HG03159 (cell line): ENCODE results near the gene ARL4A.
A peak's percentile ranks its signal among the peaks of the same experiment; 100 is the strongest.
"Not testable (repeated sequence)": the region's sequence is repeated elsewhere in the genome, so short reads cannot be mapped to it uniquely, and the experiment has no call there.

Experiments used
- ATAC-seq: cut with Tn5 transposase; IDR thresholded peaks from one replicate; pipeline ENCODE4 v1.9.1; 2021; ENCODE audit warnings: mild to moderate bottlenecking, moderate library complexity; ENCODE audit not compliant: unreplicated experiment

The ARL4A gene, protein sequence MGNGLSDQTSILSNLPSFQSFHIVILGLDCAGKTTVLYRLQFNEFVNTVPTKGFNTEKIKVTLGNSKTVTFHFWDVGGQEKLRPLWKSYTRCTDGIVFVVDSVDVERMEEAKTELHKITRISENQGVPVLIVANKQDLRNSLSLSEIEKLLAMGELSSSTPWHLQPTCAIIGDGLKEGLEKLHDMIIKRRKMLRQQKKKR

GRCh38 chr7:12686891-12687717 is at the start of gene ARL4A:
Gene ARL4A, plus strand, starts transcription at chr7:12687633. Its CDS starts 622 bp downstream, at chr7:12688255.
- ATAC-seq: peak; percentile 75

- ATAC-seq: peak; percentile 45
These were observed 49.4 kb upstream of the ARL4A start for GRCh38 chr7:12637819-12638592.

DNA sequence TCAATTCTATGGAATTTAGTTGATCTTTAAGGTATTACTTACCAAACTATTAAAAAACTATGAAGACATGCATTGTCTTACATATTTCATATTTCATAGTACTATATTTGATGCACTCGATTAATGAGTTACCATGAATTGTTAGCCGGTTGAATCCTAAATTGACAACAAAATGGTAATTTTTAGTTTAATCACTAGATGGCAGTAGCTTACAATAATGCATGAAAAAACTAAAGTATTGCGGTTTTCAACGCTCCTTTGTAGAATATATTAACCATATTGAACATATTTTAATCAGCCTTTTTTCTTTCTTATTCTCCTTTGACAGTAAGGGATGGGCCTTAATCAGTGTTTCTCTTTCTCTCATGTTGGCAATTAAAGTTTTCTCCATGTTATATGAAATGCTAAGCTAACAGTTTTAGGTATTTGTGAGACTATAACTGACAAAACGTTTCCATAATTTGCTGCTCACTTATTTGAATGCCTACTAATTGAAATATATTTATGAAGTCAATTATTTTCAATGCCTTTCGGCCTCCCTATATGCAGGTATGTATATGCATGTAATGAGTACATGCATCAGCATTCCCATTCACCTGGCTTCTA is 48.5 kb upstream of the ARL4A start:
- ATAC-seq: peak; percentile 58

DNA sequence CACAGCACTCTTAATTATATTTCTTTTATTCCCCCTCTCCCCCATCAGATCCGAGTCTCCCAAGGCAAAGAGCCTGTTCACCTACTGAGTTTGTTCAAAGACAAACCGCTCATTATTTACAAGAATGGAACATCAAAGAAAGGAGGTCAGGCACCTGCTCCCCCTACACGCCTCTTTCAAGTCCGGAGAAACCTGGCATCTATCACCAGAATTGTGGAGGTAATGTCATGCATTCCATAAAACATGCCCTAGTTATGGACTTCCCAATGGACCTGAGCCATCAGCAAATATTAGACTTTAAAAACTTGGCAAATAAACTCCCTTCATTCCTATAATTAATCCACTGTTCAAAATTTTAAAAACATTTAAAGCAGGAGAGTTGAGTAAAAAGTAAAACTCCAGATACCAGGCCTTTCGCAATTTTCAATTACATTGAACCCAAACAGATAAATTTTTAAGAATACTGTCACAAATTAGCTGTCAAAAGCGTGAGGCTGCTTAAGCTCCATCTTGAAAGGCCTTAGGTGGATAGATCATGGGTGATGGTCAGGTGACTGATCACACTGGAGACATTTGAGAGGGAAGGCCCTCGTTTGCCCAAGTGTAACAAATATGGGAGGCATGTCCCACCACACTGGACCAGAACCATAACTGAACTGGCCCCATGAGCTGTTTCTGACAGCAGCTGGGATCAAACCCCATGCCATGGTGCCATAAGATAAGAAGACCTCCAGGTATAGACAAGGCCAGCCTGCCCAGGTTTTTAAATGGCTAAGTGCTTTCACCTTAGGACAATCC is 46.9 kb upstream of the ARL4A start:
- no peak for ATAC-seq

- ATAC-seq: no peak
These were observed 46.2 kb upstream of the ARL4A start for GRCh38 chr7:12641196-12641595.

DNA sequence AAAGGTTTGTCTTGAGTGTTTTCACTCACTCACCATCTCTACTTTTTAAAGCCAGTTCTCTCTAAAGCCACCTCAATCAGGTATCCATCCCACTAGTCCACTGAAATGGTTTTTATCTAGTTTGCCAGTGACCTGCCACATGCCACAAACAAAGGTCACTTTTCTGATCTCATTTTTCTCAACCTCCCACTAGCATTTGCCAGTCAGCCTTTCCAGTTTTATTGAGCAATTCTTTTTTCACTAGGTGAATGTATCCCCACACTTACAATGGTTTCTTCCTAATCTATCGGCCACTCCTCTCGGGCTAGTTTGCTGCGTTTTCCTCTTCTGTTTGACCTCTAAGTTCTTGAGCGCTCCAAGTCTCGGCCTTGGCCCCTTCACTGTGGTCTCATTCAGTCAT is 44.9 kb upstream of the ARL4A start:
- no peak for ATAC-seq

DNA sequence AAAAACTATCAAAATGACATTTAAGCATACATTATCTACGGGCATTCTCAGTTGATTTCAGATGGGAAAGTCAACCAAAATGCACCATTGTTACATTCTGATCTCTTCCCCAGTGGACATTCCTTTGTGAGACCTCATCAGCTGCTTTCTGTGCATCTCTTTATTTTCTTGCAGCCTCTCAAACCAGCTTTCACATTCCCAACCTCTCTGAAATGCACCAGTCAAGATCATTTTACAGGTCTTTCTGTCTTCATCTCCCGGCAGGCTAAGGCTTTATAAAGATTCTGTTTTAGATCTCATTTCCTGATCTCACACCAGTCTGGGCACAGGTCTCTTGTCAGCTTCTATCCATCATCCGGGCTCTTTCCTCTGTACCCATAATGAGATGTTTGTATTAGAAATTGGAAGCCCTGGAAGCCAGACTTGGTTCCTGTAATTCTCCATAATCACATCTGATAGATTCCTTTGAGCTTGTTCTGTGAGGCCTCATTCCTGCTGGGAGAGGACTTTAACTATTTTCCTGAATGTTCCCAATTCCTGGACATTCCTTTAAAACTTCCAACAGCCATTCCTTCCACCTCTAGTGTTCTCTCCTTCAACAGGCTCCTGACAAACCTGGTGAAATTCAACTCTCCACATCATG is 44.3 kb upstream of the ARL4A start:
- ATAC-seq: no peak

GRCh38 chr7:12643644-12644043 is 43.8 kb upstream of the ARL4A start:
- peak; percentile 44 for ATAC-seq

DNA sequence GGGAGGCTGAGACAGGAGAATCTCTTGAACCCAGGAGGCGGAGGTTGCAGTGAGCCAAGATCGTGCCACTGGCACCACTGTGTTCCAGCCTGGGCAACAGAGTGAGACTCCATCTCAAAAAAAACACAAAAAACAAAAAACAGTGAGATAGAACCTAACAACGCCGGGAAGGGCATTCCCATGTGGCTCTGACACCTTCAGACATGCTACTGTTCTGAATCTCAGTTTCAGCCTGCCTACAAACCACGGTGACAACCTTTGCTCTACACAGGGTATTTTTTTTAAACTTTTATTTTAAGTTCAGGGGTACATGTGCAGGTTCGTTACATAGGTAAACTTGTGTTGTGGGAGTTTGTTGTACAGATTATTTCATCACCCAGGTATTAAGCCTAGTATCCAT is 42.2 kb upstream of the ARL4A start:
- ATAC-seq: not testable (repeated sequence)

DNA sequence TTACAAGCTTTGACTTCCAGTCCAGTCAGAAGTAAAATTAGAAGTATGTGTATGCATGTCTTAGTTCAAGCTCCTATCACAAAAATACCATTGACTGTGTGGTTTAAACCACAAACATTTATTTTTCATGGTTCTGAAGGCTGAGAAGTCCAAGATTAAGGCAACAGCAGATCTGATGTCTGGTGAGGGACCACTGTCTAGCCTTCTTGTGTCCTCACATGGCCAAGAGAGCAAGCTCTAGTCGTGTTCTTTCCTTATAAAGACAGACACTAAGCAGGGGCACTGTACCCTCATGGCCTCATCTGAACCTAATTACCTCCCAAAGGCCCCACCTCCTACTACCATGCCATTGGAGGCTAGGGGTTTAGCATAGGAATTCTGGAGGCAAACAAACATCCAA is 41.3 kb upstream of the ARL4A start:
- ATAC-seq: no peak

GRCh38 chr7:12647364-12648219 is 39.8 kb upstream of the ARL4A start:
- no peak for ATAC-seq

DNA sequence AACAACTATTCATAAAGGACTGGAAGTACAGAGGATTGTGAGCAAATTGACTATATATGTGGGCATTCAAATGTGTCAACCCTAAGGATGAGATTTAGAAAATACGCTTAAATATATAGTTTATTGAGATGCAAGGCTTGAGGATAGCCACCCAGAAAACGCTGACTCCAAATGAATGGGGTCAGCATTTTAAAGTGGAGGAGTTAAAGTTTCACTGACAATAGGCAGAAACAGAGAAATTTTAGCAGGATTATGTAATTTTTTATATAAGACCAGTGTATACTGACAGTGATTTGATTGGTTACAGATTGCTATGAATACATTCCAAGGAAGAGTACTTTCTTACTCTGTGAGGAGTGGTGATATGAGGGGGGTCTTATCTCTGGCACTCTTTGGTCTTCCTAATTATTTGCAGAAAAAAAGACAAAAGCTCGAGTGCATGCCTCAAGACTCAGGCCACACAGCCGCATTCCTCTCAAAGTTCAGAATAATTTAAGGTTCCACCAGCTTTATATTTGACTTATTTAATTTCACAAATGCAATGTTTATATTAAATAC is 38.6 kb upstream of the ARL4A start:
- ATAC-seq: no peak

- ATAC-seq: no peak
These were observed 38.1 kb upstream of the ARL4A start for GRCh38 chr7:12649348-12649747.

- no peak for ATAC-seq
These were observed 37.4 kb upstream of the ARL4A start for GRCh38 chr7:12650080-12650479.

DNA sequence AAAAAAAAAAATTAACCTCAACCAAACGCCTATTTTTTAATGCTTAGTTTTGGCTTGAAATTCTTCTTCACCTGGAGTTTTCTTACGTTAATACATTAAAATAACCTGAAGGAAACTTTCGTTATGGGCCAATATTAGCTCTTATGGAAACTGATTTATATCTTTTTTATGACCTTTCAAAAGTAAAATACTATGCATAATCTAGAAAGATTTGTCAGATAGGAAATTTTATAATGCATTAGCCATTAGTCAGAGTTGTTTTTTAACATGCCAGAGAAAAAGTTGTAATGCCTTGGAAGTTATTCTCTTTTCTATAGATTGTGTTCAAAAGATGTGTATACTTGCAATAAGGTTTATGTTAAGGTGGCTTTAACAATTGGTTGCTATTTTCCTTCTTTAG is 34.3 kb upstream of the ARL4A start:
- no peak for ATAC-seq

- no peak for ATAC-seq
These were observed 33.9 kb upstream of the ARL4A start for GRCh38 chr7:12653518-12653917.

GRCh38 chr7:12655161-12655560 is 32.3 kb upstream of the ARL4A start:
- no peak for ATAC-seq

DNA sequence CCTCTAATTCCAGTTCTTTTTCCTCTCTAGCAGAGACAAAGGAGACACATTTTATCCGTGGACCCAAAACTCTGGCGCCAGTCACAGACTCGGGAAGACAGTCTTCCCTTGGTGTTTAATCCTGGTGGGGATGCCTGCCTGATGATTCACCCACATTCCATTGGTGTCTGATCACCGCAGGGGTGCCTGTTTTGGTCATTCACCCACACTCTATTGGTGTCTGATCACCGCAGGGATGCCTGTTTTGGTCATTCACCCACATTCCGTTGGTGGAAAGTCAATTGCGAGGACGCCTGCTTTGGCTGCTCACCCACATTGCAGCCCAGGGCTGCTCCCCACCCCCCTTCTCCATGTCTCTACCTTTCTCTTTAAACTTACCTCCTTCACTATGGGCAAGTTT is 27.0 kb upstream of the ARL4A start:
- ATAC-seq: not testable (repeated sequence)

GRCh38 chr7:12660986-12661385 is 26.4 kb upstream of the ARL4A start:
- not testable (repeated sequence) for ATAC-seq
